ENCODE measurements around the gene UNKL.

UNKL gene

DNA sequence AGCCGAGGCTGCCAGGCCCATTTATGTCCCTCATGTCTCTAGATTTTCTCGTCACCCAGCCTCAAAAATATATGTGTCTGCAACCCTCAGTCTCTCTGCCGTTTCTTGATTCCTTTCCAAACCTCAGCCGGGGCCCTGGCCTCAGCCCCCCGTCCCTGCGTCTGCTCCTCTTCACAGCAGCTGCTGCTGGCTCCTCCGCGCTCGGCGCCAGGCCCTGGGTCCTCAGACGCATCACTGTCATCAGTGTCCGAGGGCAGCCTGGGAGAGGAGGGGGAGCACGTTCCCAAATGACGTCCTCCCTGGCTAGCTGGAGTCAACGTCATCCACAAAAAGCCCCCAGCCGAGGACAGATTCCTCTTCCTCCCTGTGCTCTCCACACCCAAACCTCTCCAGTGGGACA lies 65.2 kb downstream of the UNKL start:
- TF ChIP-seq ZNF548 (tag by site-specific recombination; IDR thresholded peaks at IDR 0.05) (no peak), ZNF174 (tag by site-specific recombination; IDR thresholded peaks at IDR 0.05) (no peak), FEZF1 (tag by site-specific recombination; IDR thresholded peaks at IDR 0.05) (no peak), ZNF169 (tag by site-specific recombination; IDR thresholded peaks at IDR 0.05) (no peak), ZNF843 (tag by site-specific recombination; IDR thresholded peaks at IDR 0.05) (no peak), PATZ1 (tag by site-specific recombination; IDR thresholded peaks at IDR 0.05) (no peak), ZBTB17 (tag by site-specific recombination; IDR thresholded peaks at IDR 0.05) (no peak), HIC1 (tag by site-specific recombination; IDR thresholded peaks at IDR 0.05) (no peak), ZBTB7A (tag by site-specific recombination; IDR thresholded peaks at IDR 0.05; ENCODE audit: low read depth) (no peak), ZNF157 (tag by site-specific recombination; IDR thresholded peaks at IDR 0.05) (no peak), ZNF776 (tag by site-specific recombination; IDR thresholded peaks at IDR 0.05; ENCODE audit: borderline replicate concordance) (no peak), ZBTB20 (tag by site-specific recombination; IDR thresholded peaks at IDR 0.05) (no peak)
- TF ChIP-seq, protein P1, sequence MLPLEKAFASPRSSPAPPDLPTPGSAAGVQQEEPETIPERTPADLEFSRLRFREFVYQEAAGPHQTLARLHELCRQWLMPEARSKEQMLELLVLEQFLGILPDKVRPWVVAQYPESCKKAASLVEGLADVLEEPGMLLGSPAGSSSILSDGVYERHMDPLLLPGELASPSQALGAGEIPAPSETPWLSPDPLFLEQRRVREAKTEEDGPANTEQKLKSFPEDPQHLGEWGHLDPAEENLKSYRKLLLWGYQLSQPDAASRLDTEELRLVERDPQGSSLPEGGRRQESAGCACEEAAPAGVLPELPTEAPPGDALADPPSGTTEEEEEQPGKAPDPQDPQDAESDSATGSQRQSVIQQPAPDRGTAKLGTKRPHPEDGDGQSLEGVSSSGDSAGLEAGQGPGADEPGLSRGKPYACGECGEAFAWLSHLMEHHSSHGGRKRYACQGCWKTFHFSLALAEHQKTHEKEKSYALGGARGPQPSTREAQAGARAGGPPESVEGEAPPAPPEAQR (tag by site-specific recombination; IDR thresholded peaks at IDR 0.05): no peak
- TF ChIP-seq, protein P2, sequence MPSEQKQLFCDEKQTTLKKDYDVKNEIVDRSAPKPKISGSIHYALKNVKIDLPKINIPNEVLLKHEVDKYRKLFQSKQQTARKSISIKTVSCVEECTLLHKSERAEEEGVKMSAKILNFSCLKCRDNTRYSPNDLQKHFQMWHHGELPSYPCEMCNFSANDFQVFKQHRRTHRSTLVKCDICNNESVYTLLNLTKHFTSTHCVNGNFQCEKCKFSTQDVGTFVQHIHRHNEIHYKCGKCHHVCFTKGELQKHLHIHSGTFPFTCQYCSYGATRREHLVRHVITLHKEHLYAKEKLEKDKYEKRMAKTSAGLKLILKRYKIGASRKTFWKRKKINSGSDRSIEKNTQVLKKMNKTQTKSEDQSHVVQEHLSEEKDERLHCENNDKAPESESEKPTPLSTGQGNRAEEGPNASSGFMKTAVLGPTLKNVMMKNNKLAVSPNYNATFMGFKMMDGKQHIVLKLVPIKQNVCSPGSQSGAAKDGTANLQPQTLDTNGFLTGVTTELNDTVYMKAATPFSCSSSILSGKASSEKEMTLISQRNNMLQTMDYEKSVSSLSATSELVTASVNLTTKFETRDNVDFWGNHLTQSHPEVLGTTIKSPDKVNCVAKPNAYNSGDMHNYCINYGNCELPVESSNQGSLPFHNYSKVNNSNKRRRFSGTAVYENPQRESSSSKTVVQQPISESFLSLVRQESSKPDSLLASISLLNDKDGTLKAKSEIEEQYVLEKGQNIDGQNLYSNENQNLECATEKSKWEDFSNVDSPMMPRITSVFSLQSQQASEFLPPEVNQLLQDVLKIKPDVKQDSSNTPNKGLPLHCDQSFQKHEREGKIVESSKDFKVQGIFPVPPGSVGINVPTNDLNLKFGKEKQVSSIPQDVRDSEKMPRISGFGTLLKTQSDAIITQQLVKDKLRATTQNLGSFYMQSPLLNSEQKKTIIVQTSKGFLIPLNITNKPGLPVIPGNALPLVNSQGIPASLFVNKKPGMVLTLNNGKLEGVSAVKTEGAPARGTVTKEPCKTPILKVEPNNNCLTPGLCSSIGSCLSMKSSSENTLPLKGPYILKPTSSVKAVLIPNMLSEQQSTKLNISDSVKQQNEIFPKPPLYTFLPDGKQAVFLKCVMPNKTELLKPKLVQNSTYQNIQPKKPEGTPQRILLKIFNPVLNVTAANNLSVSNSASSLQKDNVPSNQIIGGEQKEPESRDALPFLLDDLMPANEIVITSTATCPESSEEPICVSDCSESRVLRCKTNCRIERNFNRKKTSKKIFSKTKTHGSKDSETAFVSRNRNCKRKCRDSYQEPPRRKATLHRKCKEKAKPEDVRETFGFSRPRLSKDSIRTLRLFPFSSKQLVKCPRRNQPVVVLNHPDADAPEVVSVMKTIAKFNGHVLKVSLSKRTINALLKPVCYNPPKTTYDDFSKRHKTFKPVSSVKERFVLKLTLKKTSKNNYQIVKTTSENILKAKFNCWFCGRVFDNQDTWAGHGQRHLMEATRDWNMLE (tag by site-specific recombination; conservative IDR thresholded peaks at IDR 0.05; ENCODE audit: low read depth): no peak
- ChIA-PET CTCF (no interaction called here), POLR2A (interaction anchor here (0.6 kb wide), 1 partner anchor 262 kb away, joined by 4 read pairs; no protein-coding TSS in a partner anchor)
- H3K4me3 ChIP-seq (ENCODE audit: low read depth, low read length): no peak overlapping the region
- H3K4me1 ChIP-seq (ENCODE audit: control insufficient read depth, insufficient read depth, low read length): peaks cover 5% of the 10 kb centered on the region; the same call in 1 of the 2 replicates
- H3K27ac ChIP-seq (ENCODE audit: extremely low read depth, low read depth, low read length): no peak overlapping the region
- H3K9me3 ChIP-seq (ENCODE audit: control insufficient read depth, insufficient read depth, low read depth, low read length): no peaks in the 10 kb centered on the region
- peaks cover 0 to 34% of the 10 kb centered on the region in 2 experiments; a peak in 1 of 3 replicates for H3K36me3 ChIP-seq (ENCODE audit: control insufficient read depth in 2 of 2, insufficient read depth in 1 of 2, low read length in 2 of 2)

DNA sequence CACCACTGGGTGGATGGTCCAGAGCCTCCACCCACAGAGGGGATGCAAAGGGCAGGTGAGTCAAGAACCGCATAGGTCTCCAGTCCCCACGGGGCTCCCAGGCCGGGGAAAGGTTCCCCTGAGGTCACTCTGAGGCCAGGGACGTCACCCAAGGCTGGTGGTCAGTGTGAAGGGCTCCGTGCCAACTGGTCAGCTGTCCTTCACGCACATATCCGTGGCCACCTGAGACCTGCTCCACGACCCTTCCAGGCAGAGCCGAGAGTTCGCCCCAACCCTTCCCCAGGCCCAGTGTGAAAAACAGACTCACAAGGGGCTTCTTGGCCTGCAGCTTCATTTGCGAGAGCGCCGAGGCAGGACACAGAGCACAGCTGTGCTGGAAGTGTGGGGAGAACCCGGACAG lies 65.6 kb downstream of the UNKL start:
- POLR2A ChIA-PET: interaction anchor here (0.6 kb wide), 1 partner anchor 262 kb away, joined by 4 read pairs; no protein-coding TSS in a partner anchor
- CTCF ChIA-PET: interaction anchor here (0.8 kb wide), 1 partner anchor 31 kb away, joined by 5 read pairs; no protein-coding TSS in a partner anchor
- Histone ChIP-seq H3K4me1 (ENCODE audit: control insufficient read depth, insufficient read depth, low read length) (peaks cover 5% of the 10 kb centered on the region; the same call in 1 of the 2 replicates), H3K9me3 (ENCODE audit: control insufficient read depth, insufficient read depth, low read depth, low read length) (no peaks in the 10 kb centered on the region), H3K27ac (ENCODE audit: extremely low read depth, low read depth, low read length) (no peak overlapping the region), H3K36me3 (ENCODE audit: control insufficient read depth in 2 of 2, insufficient read depth in 1 of 2, low read length in 2 of 2) (peaks cover 0 to 34% of the 10 kb centered on the region in 2 experiments; a peak in 1 of 3 replicates), H3K4me3 (ENCODE audit: low read depth, low read length) (no peak overlapping the region)
- TF ChIP-seq ZNF223 (tag by site-specific recombination; IDR thresholded peaks at IDR 0.05): no peak
- no peak for TF ChIP-seq ZNF239 (tag by site-specific recombination; IDR thresholded peaks at IDR 0.05)
- no peak for TF ChIP-seq ZNF211 (tag by site-specific recombination; IDR thresholded peaks at IDR 0.05; ENCODE audit: low read depth)
- no peak for TF ChIP-seq ZBTB11 (tag by site-specific recombination; conservative IDR thresholded peaks at IDR 0.05; ENCODE audit: low read depth)
- TF ChIP-seq ZBTB1 (tag by site-specific recombination; IDR thresholded peaks at IDR 0.05): no peak
- no peak for TF ChIP-seq ZNF416 (tag by site-specific recombination; IDR thresholded peaks at IDR 0.05)
- TF ChIP-seq, protein P3, sequence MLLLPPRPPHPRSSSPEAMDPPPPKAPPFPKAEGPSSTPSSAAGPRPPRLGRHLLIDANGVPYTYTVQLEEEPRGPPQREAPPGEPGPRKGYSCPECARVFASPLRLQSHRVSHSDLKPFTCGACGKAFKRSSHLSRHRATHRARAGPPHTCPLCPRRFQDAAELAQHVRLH (tag by site-specific recombination; IDR thresholded peaks at IDR 0.05): no peak
